ENCODE measurements around the gene OLFM2. TPM values are rescaled to one million over a fixed set of nuclear protein-coding genes. Genes with fewer than 3 reads are reported as not detected.
A peak's percentile ranks its signal among the peaks of the same experiment; 100 is the strongest.

OLFM2 gene
- total and polyA plus RNA-seq, 2 donors (not counting 1 experiment from before 2014, with no cell fraction given), result 0.66 to 11.6 TPM

- Histone ChIP-seq H4K20me1 (ENCODE audit: control insufficient read depth, extremely low read depth, insufficient read depth, low read length) (no peaks in the 10 kb centered on the region), H3K4me3 (replicated peaks in 1 of 4; ENCODE audit: control extremely low read depth in 1 of 4, insufficient read depth in 1 of 4, low read depth in 3 of 4, low read length in 4 of 4) (peak overlapping the region in 2 of 4 experiments; percentile 36 to 38), H3K4me1 (ENCODE audit: control insufficient read depth, extremely low read depth, insufficient read depth, low read length) (no peaks in the 10 kb centered on the region), H3K36me3 (ENCODE audit: control insufficient read depth, insufficient read depth, low read length) (no peaks in the 10 kb centered on the region), H3K9me3 (ENCODE audit: control insufficient read depth, insufficient read depth, low read depth, low read length) (no peaks in the 10 kb centered on the region), H3K4me2 (ENCODE audit: extremely low read depth, insufficient read depth, low read length) (peak overlapping the region; percentile 48), H3K27ac (ENCODE audit: insufficient read depth, low read length) (peak overlapping the region; percentile 47), H3K9ac (ENCODE audit: insufficient read depth, low read length) (no peak overlapping the region), H3K79me2 (ENCODE audit: control insufficient read depth, insufficient read depth, low read length) (peaks cover 29% of the 10 kb centered on the region), H2AFZ (ENCODE audit: low read length) (peak overlapping the region; percentile 52), H3K27me3 (ENCODE audit: control insufficient read depth, insufficient read depth, low read length) (no peaks in the 10 kb centered on the region)
- TF ChIP-seq EZH2 (IDR thresholded peaks at IDR 0.05; ENCODE audit: low read length, missing control alignments), result no peak
- TF ChIP-seq CTCF (conservative IDR thresholded peaks at IDR 0.05 in 1 of 2, IDR thresholded peaks at IDR 0.05 in 1 of 2; ENCODE audit: low read depth in 1 of 2, low read length in 2 of 2), result no peak
- no peak for DNase-seq (ENCODE audit: low read depth in 2 of 2)
Observed at GRCh38 chr19:9819596-9819909, 116.8 kb downstream of the OLFM2 start.

- H3K4me1 ChIP-seq (ENCODE audit: control insufficient read depth, extremely low read depth, insufficient read depth, low read length), result no peaks in the 10 kb centered on the region
- peak within 1 kb of the TSS; percentile 98 for H3K27ac ChIP-seq (ENCODE audit: insufficient read depth, low read length)
- peak within 1 kb of the TSS; percentile 96 to 100 (median 98) for H3K4me3 ChIP-seq (replicated peaks in 1 of 4; ENCODE audit: control extremely low read depth in 1 of 4, insufficient read depth in 1 of 4, low read depth in 3 of 4, low read length in 4 of 4)
- peak within 1 kb of the TSS; percentile 89 for H2AFZ ChIP-seq (ENCODE audit: low read length)
- H3K27me3 ChIP-seq (ENCODE audit: control insufficient read depth, insufficient read depth, low read length), result no peaks in the 10 kb centered on the region
- no peaks in the 10 kb centered on the region for H4K20me1 ChIP-seq (ENCODE audit: control insufficient read depth, extremely low read depth, insufficient read depth, low read length)
- H3K4me2 ChIP-seq (ENCODE audit: extremely low read depth, insufficient read depth, low read length), result peak within 1 kb of the TSS; percentile 97
- H3K9me3 ChIP-seq (ENCODE audit: control insufficient read depth, insufficient read depth, low read depth, low read length), result no peaks in the 10 kb centered on the region
- peak within 1 kb of the TSS; percentile 99 for H3K9ac ChIP-seq (ENCODE audit: insufficient read depth, low read length)
- no peaks in the 10 kb centered on the region for H3K36me3 ChIP-seq (ENCODE audit: control insufficient read depth, insufficient read depth, low read length)
- TF ChIP-seq CTCF (conservative IDR thresholded peaks at IDR 0.05 in 1 of 2, IDR thresholded peaks at IDR 0.05 in 1 of 2; ENCODE audit: low read depth in 1 of 2, low read length in 2 of 2) (no peak), EZH2 (IDR thresholded peaks at IDR 0.05; ENCODE audit: low read length, missing control alignments) (no peak)
- H3K79me2 ChIP-seq (ENCODE audit: control insufficient read depth, insufficient read depth, low read length), result peaks cover 29% of the 10 kb centered on the region
- peak; percentile 98 to 100 for DNase-seq (ENCODE audit: low read depth in 2 of 2)
Observed at GRCh38 chr19:9818734-9819595, 117.3 kb downstream of the OLFM2 start, which contains the start of gene FBXL12. Gene FBXL12, minus strand, starts transcription at chr19:9819079. Its CDS starts 266 bp downstream, at chr19:9818813.

- Histone ChIP-seq H3K9ac (ENCODE audit: insufficient read depth, low read length) (peak overlapping the region; percentile 99), H3K4me3 (replicated peaks in 1 of 4; ENCODE audit: control extremely low read depth in 1 of 4, insufficient read depth in 1 of 4, low read depth in 3 of 4, low read length in 4 of 4) (peak overlapping the region; percentile 96 to 100 (median 98)), H3K79me2 (ENCODE audit: control insufficient read depth, insufficient read depth, low read length) (peaks cover 29% of the 10 kb centered on the region), H3K36me3 (ENCODE audit: control insufficient read depth, insufficient read depth, low read length) (no peaks in the 10 kb centered on the region), H3K27me3 (ENCODE audit: control insufficient read depth, insufficient read depth, low read length) (no peaks in the 10 kb centered on the region), H3K4me2 (ENCODE audit: extremely low read depth, insufficient read depth, low read length) (peak overlapping the region; percentile 97), H2AFZ (ENCODE audit: low read length) (peak overlapping the region; percentile 89), H3K27ac (ENCODE audit: insufficient read depth, low read length) (peak overlapping the region; percentile 98), H3K4me1 (ENCODE audit: control insufficient read depth, extremely low read depth, insufficient read depth, low read length) (no peaks in the 10 kb centered on the region), H3K9me3 (ENCODE audit: control insufficient read depth, insufficient read depth, low read depth, low read length) (no peaks in the 10 kb centered on the region), H4K20me1 (ENCODE audit: control insufficient read depth, extremely low read depth, insufficient read depth, low read length) (no peaks in the 10 kb centered on the region)
- no peak for DNase-seq (ENCODE audit: low read depth in 2 of 2)
- TF ChIP-seq EZH2 (IDR thresholded peaks at IDR 0.05; ENCODE audit: low read length, missing control alignments) (no peak), CTCF (conservative IDR thresholded peaks at IDR 0.05 in 1 of 2, IDR thresholded peaks at IDR 0.05 in 1 of 2; ENCODE audit: low read depth in 1 of 2, low read length in 2 of 2) (no peak)
Observed at GRCh38 chr19:9818175-9818733, 118.1 kb downstream of the OLFM2 start.
